ENCODE data around the gene NKD1. TPM values are rescaled to one million over a fixed set of nuclear protein-coding genes. Genes with fewer than 3 reads are reported as not detected.

Gene NKD1
- total RNA-seq, 1 donor from 2014 or later, result 1.5 TPM

GRCh38 chr16:50519001-50519400 lies 29.2 kb upstream of the NKD1 start:
- intact Hi-C loops (cut with micrococcal nuclease), result no loop called here

- intact Hi-C loops (cut with micrococcal nuclease), result no loop called here
Measured at GRCh38 chr16:50519602-50520001, 28.6 kb upstream of the NKD1 start.

DNA sequence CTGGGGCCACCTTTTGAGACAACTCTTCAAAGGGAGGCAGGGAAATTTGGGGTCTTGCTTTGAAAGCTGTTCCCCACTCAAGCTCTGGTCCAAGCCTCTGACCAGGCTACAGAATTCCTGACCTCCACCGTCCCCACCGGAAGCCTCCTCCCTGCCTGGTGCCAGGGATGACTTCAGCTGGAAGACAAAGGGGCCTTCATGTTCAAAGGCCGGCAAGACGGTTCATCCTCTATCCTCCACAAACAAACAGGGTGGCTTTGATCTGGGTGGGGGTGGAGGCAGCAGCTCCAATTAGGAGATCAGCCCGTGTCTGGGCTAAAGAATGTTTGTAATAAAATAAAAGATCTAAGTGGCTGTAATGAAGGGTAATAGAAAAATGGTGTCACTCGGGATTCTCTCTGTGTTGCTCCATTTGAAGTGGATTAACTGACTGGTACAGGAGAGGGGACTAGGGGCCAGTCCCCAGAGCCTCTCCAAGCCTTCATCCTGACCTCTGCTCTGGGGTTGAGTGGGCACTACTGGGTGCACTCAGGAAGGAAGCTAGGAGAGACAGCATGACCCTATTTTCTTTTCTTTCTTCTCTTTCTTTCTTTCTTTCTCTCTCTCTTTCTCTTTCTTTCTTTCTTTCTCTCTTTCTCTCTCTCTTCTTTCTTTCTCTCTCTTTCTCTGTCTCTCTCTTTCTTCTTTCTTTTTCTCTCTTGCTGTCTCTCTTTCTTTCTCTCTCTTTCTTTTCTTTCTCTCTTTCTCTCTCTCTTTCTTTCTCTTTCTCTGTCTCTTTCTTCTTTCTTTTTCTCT lies 27.5 kb upstream of the NKD1 start:
- intact Hi-C loops (cut with micrococcal nuclease), result no loop called here

DNA sequence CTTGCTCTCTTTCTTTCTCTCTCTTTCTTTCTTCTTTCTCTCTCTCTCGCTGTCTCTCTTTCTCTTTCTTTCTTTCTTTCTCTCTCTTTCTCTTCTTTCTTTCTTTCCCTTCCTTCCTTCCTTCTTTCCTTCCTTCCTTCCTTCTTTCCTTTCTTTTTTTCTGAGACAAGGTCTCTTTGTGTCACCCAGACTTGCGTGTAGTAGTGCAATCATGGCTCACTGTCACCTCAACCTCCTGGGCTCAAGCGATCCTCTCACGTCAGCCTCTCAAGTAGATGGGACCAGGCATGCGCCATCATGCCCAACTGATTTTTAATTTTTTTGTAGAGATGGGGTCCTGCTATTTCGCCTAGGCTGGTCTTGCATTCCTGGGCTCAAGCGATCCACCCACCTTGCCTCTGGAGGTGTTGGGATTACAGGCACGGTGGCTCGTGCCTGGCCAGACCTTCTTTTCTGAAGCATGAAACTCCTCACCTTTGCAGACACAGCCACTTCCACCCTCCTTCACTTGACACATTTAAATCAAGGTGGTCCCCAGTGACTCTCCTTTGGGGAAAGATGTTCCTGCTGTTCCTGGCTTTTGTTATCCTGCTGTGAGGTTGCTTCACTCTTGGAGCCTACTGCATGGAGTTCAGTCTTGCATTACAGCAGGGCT lies 26.8 kb upstream of the NKD1 start:
- intact Hi-C loops (cut with micrococcal nuclease), result no loop called here

DNA sequence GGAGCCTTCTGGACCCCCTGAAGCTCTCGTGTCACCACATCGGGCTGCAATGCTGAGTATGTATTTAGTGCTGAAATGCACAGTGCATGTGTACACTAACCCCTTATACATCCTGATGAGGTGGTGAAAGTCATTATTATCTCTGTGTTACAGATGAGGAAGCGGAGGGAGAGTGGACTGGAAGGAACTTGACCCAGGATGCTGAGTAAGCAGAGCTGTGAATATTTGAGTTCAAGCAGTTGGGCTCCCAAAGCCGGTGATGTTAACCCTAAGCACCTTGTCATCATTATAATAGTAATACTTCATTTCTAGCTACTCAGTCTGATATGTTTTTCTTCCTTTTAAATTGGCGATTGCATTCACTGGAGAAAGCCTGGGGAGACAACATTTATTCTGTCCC lies 25.9 kb upstream of the NKD1 start:
- intact Hi-C loops (cut with micrococcal nuclease), result no loop called here

DNA sequence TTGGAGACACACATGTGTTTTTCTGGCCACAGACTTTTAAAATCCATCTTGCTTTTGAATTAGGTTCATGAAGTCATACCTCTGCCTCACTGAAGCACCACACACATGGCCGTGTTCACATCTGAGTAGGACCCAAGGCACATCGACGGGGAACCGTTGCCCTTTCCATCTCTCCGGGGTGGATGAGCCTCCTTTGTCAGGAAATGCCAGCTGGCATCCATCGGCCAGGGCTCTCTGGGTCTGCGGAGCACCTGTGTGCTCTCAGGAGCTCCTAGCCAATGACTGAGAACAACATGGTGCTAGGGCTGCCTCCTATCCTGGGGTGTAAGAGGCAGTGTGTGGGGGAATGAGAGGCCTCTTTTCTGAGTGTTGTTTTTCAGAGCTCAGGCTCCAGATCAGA lies 24.5 kb upstream of the NKD1 start:
- intact Hi-C loops (cut with micrococcal nuclease), result no loop called here

DNA sequence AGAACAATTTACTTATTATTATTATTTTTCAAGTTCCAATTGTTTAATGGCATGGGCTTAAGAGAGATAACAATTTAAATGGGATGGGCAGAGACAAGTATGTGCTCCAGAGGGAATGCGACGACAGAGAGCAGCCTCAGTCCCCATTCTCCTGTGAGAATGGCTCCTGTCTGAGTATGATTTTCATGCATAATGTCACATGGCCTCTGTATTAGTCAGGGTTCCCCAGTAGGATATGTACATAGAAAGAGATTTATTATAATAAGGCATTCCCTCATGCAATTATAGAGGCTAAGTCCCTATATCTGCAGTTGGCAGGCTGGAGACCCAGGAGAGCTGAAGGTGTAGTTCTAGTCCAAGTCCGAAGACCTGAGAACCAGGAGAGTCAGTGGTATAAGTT lies 22.9 kb upstream of the NKD1 start:
- intact Hi-C loops (cut with micrococcal nuclease), result no loop called here

GRCh38 chr16:50525716-50526115 lies 22.5 kb upstream of the NKD1 start:
- intact Hi-C loops (cut with micrococcal nuclease), result no loop called here

- intact Hi-C loops (cut with micrococcal nuclease), result no loop called here
Measured at GRCh38 chr16:50526249-50526648, 21.9 kb upstream of the NKD1 start.

DNA sequence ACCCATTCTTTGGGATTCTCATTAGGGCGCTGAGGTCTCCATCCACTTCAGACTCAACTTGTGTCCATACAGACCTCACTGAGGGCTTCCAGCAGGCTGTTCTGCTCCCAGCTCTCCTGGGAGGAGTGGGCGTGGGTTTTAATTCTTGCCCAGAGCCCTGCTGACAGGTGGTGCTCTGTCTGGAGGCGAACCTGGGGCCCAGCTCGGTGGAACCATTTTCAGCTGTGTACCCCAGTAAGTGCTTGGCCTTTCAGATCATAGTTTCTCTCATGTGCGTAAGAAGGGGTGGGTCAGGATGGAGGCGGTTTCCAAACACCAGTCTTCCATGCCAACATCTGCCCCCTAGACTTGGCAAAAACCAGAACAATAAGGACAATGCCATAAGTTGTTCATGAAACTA lies 21.4 kb upstream of the NKD1 start:
- intact Hi-C loops (cut with micrococcal nuclease), result no loop called here

- intact Hi-C loops (cut with micrococcal nuclease), result no loop called here
Measured at GRCh38 chr16:50528820-50529219, 19.4 kb upstream of the NKD1 start.

- intact Hi-C loops (cut with micrococcal nuclease), result no loop called here
Measured at GRCh38 chr16:50529334-50529733, 18.9 kb upstream of the NKD1 start.

DNA sequence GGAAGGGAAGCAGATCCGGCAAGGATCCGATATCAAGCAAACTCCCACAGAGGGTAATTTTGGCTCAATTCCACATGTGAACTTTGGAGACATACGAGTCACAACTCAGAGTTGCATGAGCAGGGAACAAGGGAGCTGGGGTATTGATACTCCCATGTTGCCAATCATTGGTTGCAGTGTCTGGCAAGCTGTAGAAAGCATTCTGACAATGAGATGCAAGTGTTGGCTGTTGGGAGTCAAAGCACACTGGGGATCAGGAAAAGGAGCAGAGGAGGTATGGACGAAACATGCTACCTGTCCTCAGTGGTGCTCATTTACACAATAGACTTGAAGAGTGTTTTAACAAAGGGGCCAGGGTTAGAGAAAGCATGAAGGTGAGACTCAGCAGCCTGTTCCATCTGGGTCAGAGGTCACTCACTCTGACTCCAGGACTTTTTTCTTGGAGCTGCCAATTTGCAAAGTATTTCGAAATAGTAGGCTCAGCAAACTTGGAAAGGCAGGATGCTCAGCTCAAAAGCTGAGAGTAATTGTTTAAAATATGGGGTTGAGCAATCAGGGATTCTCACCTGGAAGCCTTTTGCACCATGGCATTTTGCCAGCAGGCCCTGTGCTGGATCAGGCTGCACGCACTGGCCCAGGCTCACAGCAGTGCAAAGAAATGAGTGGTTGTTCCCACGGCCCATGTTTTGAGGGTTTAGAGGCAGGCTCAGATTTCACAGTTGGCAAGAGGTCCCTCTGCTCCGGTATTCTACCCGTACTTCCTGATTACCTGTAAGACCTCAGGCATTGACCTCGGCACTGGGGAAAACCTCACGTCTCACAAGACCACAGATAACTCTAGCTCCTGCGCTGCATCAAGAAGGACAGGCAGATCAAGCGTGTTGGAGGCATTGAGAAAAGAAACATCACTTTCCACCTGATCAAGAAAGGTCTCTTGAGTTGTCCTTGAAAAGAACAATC lies 17.6 kb upstream of the NKD1 start:
- intact Hi-C loops (cut with micrococcal nuclease), result no loop called here

DNA sequence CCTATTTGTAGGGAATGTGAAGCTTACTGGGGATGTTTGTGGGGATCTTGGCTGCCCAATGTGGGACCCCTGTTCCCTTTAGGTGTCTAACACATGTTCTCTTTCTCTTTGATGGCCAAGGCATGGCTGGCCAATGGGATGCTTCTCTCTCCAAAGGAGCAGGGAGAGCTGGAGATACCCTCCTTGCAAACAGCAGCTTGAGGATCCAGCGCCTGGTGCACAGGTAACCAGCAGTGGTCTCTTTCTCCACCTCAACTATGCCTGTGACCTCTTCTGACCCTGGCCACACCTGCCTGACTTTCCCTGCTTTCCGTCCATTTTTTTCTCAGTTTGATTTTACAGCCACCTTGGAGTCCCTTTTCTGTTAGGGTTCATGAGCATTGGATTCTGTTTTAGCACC lies 16.8 kb upstream of the NKD1 start:
- intact Hi-C loops (cut with micrococcal nuclease), result no loop called here

DNA sequence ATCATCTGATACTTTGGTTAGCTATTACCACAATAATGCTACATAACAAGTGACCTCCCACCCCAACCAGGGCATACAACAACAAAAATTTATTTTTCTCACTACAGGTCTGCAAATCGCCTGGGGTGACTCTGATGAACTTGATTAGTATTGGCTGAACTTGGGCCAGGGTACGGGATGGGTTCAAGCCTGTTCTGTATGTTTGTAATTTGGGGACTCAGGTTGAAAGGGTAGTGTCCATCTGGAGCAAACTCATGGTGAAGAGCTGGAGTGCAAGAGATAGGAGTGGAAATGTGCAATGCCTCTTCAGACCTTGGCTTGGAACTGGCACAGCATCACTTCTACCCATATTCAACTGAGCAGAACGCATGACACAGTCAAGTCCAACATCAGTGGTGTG lies 16.3 kb upstream of the NKD1 start:
- intact Hi-C loops (cut with micrococcal nuclease), result no loop called here

DNA sequence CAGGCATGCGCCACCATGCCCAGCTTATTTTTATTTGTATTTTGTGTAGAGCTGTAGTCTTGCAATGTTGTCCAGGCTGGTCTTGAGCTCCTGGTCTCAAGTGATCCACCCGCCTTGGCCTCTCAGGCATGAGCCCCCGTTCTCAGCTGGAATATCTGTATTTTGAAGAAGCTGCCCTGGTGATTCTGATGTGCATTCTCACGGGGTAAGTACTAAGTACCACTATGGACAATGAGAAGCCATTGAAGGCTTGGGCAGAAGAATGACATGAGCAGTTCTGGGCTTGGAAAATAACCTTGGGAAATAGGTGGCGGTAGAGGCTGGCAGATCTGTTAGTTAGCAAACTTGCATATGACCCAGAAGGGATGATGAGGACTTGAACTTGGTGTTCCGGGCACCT lies 15.6 kb upstream of the NKD1 start:
- intact Hi-C loops (cut with micrococcal nuclease), result no loop called here

GRCh38 chr16:50533317-50533716 lies 14.9 kb upstream of the NKD1 start:
- intact Hi-C loops (cut with micrococcal nuclease), result no loop called here

DNA sequence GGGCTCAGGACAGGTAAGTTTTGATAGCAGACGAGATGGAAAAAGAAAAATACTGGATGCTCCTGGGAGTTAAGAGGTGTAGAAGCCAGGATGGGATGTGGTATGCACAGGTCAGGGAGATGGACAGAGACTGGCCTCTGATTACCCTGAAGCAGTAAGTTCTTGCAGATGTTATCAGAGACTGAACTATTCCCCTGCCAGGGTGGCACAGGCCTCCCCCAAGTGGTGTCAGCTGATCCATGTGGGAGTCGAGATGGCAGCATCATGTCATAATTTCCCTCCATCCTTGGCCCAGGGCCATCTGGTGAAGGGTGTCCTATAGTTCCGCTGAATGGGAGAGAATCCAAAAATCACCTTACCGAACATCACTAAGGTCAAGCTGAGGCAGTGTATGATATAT lies 14.1 kb upstream of the NKD1 start:
- intact Hi-C loops (cut with micrococcal nuclease), result no loop called here

GRCh38 chr16:50534556-50534955 lies 13.6 kb upstream of the NKD1 start:
- intact Hi-C loops (cut with micrococcal nuclease), result no loop called here

- intact Hi-C loops (cut with micrococcal nuclease), result no loop called here
Measured at GRCh38 chr16:50534958-50535357, 13.2 kb upstream of the NKD1 start.

GRCh38 chr16:50535506-50536257 lies 12.5 kb upstream of the NKD1 start:
- intact Hi-C loops (cut with micrococcal nuclease), result no loop called here

Measured in T-helper 1 cell treated with Interleukin-12 subunit alpha and Interleukin-12 subunit beta and Interleukin-4 antibody, amounts not matched to agents 30 ng/mL and 1 ng/mL, for 36 hours (primary cell).